K562 (cell line): ENCODE results near the gene TAF12. TPM values are rescaled to one million over a fixed set of nuclear protein-coding genes. Genes with fewer than 3 reads are reported as not detected.

ENCODE experiments used
- ASH1L ChIP-seq: fragments of 450-650 bp; IDR thresholded peaks from 2 replicates; pipeline ENCODE4 v1.6.1; 2018; ENCODE audit warnings: borderline replicate concordance, mild to moderate bottlenecking, low read depth; ENCODE audit not compliant: partially characterized antibody
- E2F3 ChIP-seq: fragments of 250-450 bp; sonication (Bioruptor Pico); IDR thresholded peaks from 2 replicates; pipeline ENCODE4 v1.4.0; 2020; ENCODE audit warnings: mild to moderate bottlenecking
- ELF4 ChIP-seq: fragments of 450-650 bp; formaldehyde crosslinking; IDR thresholded peaks from 2 replicates; pipeline ENCODE4 v1.4.0; 2022; ENCODE audit warnings: missing genetic modification characterization
- FOXJ2 ChIP-seq: fragments of 200-800 bp; sonication (Bioruptor generic); IDR thresholded peaks from 2 replicates; pipeline ENCODE4 v1.6.1; 2016; ENCODE audit warnings: missing genetic modification characterization, missing compliant biosample characterization
- FOXJ3 ChIP-seq: sonication (generic); formaldehyde crosslinking; IDR thresholded peaks from 2 replicates; pipeline ENCODE4 v1.4.0; 2020; ENCODE audit warnings: mild to moderate bottlenecking, missing genetic modification reagents
- FOXP1 ChIP-seq: sonication (generic); formaldehyde crosslinking; IDR thresholded peaks from 2 replicates; pipeline ENCODE4 v1.8.0; 2022; ENCODE audit warnings: mild to moderate bottlenecking, missing genetic modification reagents
- NCOA2 ChIP-seq, 2 experiments: fragments of 450-650 bp; IDR thresholded peaks; 2 replicates each; pipeline ENCODE4 v1.6.1; 2018; ENCODE audit warnings: mild to moderate bottlenecking in 2 of 2, moderate library complexity in 1 of 2; ENCODE audit not compliant: partially characterized antibody in 2 of 2
- NCOA6 ChIP-seq: fragments of 450-650 bp; IDR thresholded peaks from 2 replicates; pipeline ENCODE4 v1.6.1; 2017; ENCODE audit warnings: mild to moderate bottlenecking
- NFIX ChIP-seq: fragments of 250-450 bp; sonication (Bioruptor Pico); IDR thresholded peaks from 2 replicates; pipeline ENCODE4 v1.4.0; 2020; ENCODE audit warnings: low read depth, mild to moderate bottlenecking, moderate library complexity
- RBBP5 ChIP-seq: fragments of 200-600 bp; sonication (generic); IDR thresholded peaks from 2 replicates; pipeline ENCODE4 v1.6.1; 2012; ENCODE audit warnings: borderline replicate concordance, mild to moderate bottlenecking, low read length, control low read depth, inconsistent platforms; ENCODE audit not compliant: insufficient read depth, poor library complexity, severe bottlenecking
- RBM15 ChIP-seq: fragments of 200-400 bp; formaldehyde crosslinking; IDR thresholded peaks from 2 replicates; pipeline ENCODE4 v1.6.1; 2018; ENCODE audit warnings: mild to moderate bottlenecking, low read length, moderate library complexity; ENCODE audit not compliant: insufficient read depth
- SIX5 ChIP-seq, 2 experiments: IDR thresholded peaks; 2 replicates each; pipeline ENCODE4 v1.6.1; 2011; ENCODE audit warnings: low read length in 2 of 2, borderline replicate concordance in 1 of 2, low read depth in 1 of 2, mild to moderate bottlenecking in 1 of 2, moderate library complexity in 1 of 2; ENCODE audit not compliant: insufficient read depth in 1 of 2
- SMARCE1 ChIP-seq: fragments of 450-650 bp; IDR thresholded peaks from 2 replicates; pipeline ENCODE4 v1.7.1; 2016; ENCODE audit warnings: mild to moderate bottlenecking
- ZNF232 ChIP-seq: sonication (generic); formaldehyde crosslinking; IDR thresholded peaks from 2 replicates; pipeline ENCODE4 v1.8.0; 2022; ENCODE audit warnings: mild to moderate bottlenecking, missing genetic modification reagents
- ZNF57 ChIP-seq: fragments of 450-650 bp; formaldehyde crosslinking; IDR thresholded peaks from 2 replicates; pipeline ENCODE4 v1.4.0; 2020; ENCODE audit warnings: mild to moderate bottlenecking, moderate library complexity
- ZNF668 ChIP-seq: fragments of 250-450 bp; sonication (Bioruptor Pico); IDR thresholded peaks from 2 replicates; pipeline ENCODE4 v1.8.0; 2022; ENCODE audit warnings: mild to moderate bottlenecking, inconsistent platforms
- polyA plus RNA-seq, 8 experiments: library from polyadenylated mRNA; depleted of rRNA in 4 of 8; stranded (reverse) in 5 of 8; unstranded in 3 of 8; fragments of >200 nt; fragmentation: Nextera tagmentation in 2 of 8; fragmentation: Illumina TruSeq in 1 of 8; extraction: Ambion mirVana in 2 of 8; extraction: Trizol in 1 of 8; gene quantifications; 2 replicates each; pipeline versions ENCODE4 v1.2.1 to v1.2.3, GENCODE V29; 2011 to 2014; ENCODE audit warnings: inconsistent platforms in 1 of 8, missing spikeins in 1 of 8
- total RNA-seq, 7 experiments: library from RNA; depleted of rRNA in 6 of 7; stranded (reverse); fragments of >200 nt in 6 of 7; fragmentation: Illumina TruSeq in 2 of 7; extraction: Trizol in 2 of 7; gene quantifications; 2 replicates each; pipeline versions ENCODE4 v1.2.1 to v1.2.3, GENCODE V29; 2011 to 2021; ENCODE audit warnings: low replicate concordance in 1 of 7
- TF ChIP-seq, protein P1 (sequence below): fragments of 200-800 bp; sonication (Bioruptor generic); IDR thresholded peaks from 2 replicates; pipeline ENCODE4 v1.6.1; 2016; ENCODE audit warnings: missing genetic modification characterization, missing compliant biosample characterization
- TF ChIP-seq, protein P2 (sequence below): fragments of 450-650 bp; formaldehyde crosslinking; IDR thresholded peaks from 2 replicates; pipeline ENCODE4 v1.4.0; 2022; ENCODE audit warnings: mild to moderate bottlenecking, moderate library complexity
- TF ChIP-seq, protein P3 (sequence below): fragments of 250-450 bp; sonication (Bioruptor Pico); IDR thresholded peaks from 2 replicates; pipeline ENCODE4 v1.8.0; 2021; ENCODE audit warnings: borderline replicate concordance, mild to moderate bottlenecking, moderate library complexity; ENCODE audit not compliant: poor library complexity, severe bottlenecking
- TF ChIP-seq, protein P4 (sequence below), 2 experiments: fragments of 450-650 bp in 1 of 2; sonication (generic) in 1 of 2; formaldehyde crosslinking in 1 of 2; IDR thresholded peaks in 1 of 2; conservative IDR thresholded peaks in 1 of 2; 2 replicates each; pipeline versions ENCODE4 v1.6.1 to v1.8.1; 2016 to 2023; ENCODE audit warnings: mild to moderate bottlenecking in 2 of 2, moderate library complexity in 2 of 2, inconsistent platforms in 1 of 2, missing genetic modification reagents in 1 of 2

The TAF12 gene
- total and polyA plus RNA-seq, 9 of the 15 experiments (the other 6 are each of a cell fraction or from before 2014, with no cell fraction given), result 31.6 to 89.0 (median 50.5) TPM

DNA sequence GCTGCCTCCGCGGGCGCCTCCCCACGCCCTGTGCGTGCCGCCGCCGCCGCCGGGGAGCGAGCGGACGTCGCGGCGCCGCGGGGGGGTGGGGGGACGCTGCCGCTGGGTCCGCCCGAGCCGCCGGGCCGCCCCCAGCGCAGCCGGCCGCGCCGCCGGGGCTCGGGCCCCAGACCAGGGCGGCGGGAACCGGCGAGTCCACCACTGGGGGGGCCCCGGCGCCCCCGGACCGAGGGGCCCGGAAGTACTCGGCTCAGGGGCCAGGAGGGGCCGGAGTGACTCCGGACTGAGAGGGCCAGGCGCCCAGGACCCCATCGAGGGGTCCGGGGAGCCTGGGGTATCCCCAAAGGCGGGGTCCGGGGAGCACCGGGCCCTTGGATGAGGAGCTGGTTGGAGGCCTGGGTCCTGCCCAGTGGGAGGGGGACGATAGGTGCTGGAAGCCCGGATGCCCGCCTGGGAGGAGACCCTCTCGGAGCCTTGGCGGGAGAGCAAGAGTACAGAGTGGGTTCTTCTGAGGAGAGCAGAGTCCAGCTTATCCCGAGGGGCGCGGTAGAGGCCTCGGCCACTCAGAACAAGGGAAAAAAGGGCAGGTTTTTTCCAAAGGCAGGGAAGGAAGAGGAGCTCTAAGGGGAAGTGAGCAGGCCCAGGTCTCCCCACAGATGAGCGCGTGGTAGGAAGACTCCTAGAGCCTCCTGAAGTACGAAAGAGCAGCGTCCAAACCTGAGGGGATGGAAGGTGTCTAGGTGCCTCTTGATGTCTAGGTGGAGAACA, 26.3 kb upstream of the TAF12 start (continued):
- TF ChIP-seq, protein P1, sequence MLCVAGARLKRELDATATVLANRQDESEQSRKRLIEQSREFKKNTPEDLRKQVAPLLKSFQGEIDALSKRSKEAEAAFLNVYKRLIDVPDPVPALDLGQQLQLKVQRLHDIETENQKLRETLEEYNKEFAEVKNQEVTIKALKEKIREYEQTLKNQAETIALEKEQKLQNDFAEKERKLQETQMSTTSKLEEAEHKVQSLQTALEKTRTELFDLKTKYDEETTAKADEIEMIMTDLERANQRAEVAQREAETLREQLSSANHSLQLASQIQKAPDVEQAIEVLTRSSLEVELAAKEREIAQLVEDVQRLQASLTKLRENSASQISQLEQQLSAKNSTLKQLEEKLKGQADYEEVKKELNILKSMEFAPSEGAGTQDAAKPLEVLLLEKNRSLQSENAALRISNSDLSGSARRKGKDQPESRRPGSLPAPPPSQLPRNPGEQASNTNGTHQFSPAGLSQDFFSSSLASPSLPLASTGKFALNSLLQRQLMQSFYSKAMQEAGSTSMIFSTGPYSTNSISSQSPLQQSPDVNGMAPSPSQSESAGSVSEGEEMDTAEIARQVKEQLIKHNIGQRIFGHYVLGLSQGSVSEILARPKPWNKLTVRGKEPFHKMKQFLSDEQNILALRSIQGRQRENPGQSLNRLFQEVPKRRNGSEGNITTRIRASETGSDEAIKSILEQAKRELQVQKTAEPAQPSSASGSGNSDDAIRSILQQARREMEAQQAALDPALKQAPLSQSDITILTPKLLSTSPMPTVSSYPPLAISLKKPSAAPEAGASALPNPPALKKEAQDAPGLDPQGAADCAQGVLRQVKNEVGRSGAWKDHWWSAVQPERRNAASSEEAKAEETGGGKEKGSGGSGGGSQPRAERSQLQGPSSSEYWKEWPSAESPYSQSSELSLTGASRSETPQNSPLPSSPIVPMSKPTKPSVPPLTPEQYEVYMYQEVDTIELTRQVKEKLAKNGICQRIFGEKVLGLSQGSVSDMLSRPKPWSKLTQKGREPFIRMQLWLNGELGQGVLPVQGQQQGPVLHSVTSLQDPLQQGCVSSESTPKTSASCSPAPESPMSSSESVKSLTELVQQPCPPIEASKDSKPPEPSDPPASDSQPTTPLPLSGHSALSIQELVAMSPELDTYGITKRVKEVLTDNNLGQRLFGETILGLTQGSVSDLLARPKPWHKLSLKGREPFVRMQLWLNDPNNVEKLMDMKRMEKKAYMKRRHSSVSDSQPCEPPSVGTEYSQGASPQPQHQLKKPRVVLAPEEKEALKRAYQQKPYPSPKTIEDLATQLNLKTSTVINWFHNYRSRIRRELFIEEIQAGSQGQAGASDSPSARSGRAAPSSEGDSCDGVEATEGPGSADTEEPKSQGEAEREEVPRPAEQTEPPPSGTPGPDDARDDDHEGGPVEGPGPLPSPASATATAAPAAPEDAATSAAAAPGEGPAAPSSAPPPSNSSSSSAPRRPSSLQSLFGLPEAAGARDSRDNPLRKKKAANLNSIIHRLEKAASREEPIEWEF (CRISPR knock-in tag), result no peak
- TF ChIP-seq, protein P2, sequence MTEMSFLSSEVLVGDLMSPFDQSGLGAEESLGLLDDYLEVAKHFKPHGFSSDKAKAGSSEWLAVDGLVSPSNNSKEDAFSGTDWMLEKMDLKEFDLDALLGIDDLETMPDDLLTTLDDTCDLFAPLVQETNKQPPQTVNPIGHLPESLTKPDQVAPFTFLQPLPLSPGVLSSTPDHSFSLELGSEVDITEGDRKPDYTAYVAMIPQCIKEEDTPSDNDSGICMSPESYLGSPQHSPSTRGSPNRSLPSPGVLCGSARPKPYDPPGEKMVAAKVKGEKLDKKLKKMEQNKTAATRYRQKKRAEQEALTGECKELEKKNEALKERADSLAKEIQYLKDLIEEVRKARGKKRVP (CRISPR knock-in tag), result no peak
- TF ChIP-seq FOXJ3 (CRISPR knock-in tag) (no peak), ASH1L (no peak), FOXJ2 (no peak), RBBP5 (peak; percentile 61), SMARCE1 (0 out of 2 replicates have a peak, but pooled peaks have one; percentile 34), E2F3 (no peak), NCOA6 (no peak), NCOA2 (IDR thresholded peaks at IDR 0.05; ENCODE audit: partially characterized antibody in 2 of 2) (no peak), ZNF668 (CRISPR knock-in tag) (no peak), FOXP1 (CRISPR knock-in tag) (no peak), RBM15 (no peak), ZNF57 (CRISPR knock-in tag) (0 out of 2 replicates have a peak, but pooled peaks have one; percentile 49), ZNF232 (CRISPR knock-in tag) (no peak), ELF4 (CRISPR knock-in tag) (no peak), SIX5 (IDR thresholded peaks at IDR 0.05; ENCODE audit: borderline replicate concordance in 1 of 2, insufficient read depth in 1 of 2, low read depth in 1 of 2, low read length in 2 of 2) (no peak), NFIX (CRISPR knock-in tag) (no peak)
- TF ChIP-seq, protein P3, sequence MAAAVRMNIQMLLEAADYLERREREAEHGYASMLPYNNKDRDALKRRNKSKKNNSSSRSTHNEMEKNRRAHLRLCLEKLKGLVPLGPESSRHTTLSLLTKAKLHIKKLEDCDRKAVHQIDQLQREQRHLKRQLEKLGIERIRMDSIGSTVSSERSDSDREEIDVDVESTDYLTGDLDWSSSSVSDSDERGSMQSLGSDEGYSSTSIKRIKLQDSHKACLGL (CRISPR knock-in tag), result no peak
- TF ChIP-seq, protein P4, sequence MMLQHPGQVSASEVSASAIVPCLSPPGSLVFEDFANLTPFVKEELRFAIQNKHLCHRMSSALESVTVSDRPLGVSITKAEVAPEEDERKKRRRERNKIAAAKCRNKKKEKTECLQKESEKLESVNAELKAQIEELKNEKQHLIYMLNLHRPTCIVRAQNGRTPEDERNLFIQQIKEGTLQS (IDR thresholded peaks at IDR 0.05), result no peak
- TF ChIP-seq, protein P4 (CRISPR knock-in tag; conservative IDR thresholded peaks at IDR 0.05), result no peak
